Left ventricle myocardium superior (tissue), 1 donor: Measurements from ENCODE around the gene TMEM182. TPM values are rescaled to one million over a fixed set of nuclear protein-coding genes. Genes with fewer than 3 reads are reported as not detected.
A peak's percentile ranks its signal among the peaks of the same experiment; 100 is the strongest.

ENCODE experiments used
- ATAC-seq: fragments of 200-7000 bp; cut with Tn5 transposase; one replicate; pipeline ENCODE4 v1.9.1; 2020; ENCODE audit warnings: mild to moderate bottlenecking, moderate library complexity
- DNase-seq: peaks from one replicate; pipeline ENCODE4 v3.0.0-alpha.2; 2020
- intact Hi-C: fragments of 100-400 bp; cut with micrococcal nuclease; formaldehyde crosslinking; loops from one replicate; pipeline ENCODE4 v1.11.0; 2022
- total RNA-seq: library from RNA; stranded (reverse); fragmentation: NEBNext Ultra II Directional; extraction: Animal tissue kit (Norgen Biotek cat#: 25700); gene quantifications from one replicate; pipeline ENCODE4 v1.2.1, GENCODE V29; 2021
- donor health status: DM: no; HTN: yes; CAD: no; lungs with severe emphysema.

Gene TMEM182
- total RNA-seq, 1 donor from 2014 or later: 176 TPM

- ATAC-seq (peak; percentile 28), DNase-seq (no peak)
- intact Hi-C loops: no loop called here
Observed at GRCh38 chr2:102839668-102840388, 78.0 kb downstream of the TMEM182 start.

GRCh38 chr2:102841107-102841840 lies 79.4 kb downstream of the TMEM182 start:
- intact Hi-C loops: no loop called here
- ATAC-seq (peak; percentile 86), DNase-seq (peak; percentile 34)

- no peak for DNase-seq
- ATAC-seq: no peak
- intact Hi-C loops: no loop called here
Observed at GRCh38 chr2:102843764-102844443, 82.1 kb downstream of the TMEM182 start.

GRCh38 chr2:102844911-102845310 lies 83.1 kb downstream of the TMEM182 start:
- ATAC-seq: no peak
- no peak for DNase-seq
- intact Hi-C loops: no loop called here

GRCh38 chr2:102848366-102848839 lies 86.6 kb downstream of the TMEM182 start:
- ATAC-seq: peak; percentile 99

GRCh38 chr2:102850888-102851287 lies 89.1 kb downstream of the TMEM182 start:
- ATAC-seq (no peak), DNase-seq (no peak)
- intact Hi-C loops: no loop called here

More at GRCh38 chr2:102848366-102848839, 86.6 kb downstream of the TMEM182 start:
- peak; percentile 93 for DNase-seq
- intact Hi-C loops: no loop called here

DNA sequence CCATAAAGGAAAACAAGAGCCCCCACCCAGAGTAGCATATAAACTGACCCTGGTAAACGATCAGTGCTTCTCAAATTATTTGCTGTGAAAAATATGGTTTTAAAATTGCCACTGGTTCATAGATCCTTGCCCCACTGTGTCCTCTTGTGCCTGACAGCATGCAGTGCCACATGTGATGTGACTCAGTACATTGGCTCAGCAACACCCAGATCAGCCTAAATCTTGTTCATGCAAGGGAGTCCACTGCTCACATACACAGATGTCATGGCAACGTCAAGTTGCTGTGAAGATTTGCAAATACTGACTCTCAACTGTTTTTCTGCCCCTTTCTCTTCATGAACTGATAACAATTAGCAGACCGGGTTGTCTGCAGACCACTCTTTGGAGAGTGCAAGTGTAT lies 91.0 kb downstream of the TMEM182 start:
- no peak for DNase-seq
- intact Hi-C loops: no loop called here
- ATAC-seq: no peak

Other genes with a start within 250 kb of the TMEM182 start
- gene SLC9A2, start 142.5 kb upstream of the TMEM182 start, total RNA-seq: 0.15 TPM